ENCODE measurements around the gene NADSYN1. TPM values are rescaled to one million over a fixed set of nuclear protein-coding genes. Genes with fewer than 3 reads are reported as not detected.

Gene NADSYN1
- total RNA-seq, 2 donors from 2014 or later, result 45.7 to 71.2 TPM

- no peaks in the 10 kb centered on the region for H3K9me3 ChIP-seq
- H3K27me3 ChIP-seq, result no peaks in the 10 kb centered on the region
- WGBS, 2 donors, result 78 to 80% methylated on average over 12 to 15 of the region's 15 CpGs
- TF ChIP-seq CTCF (IDR thresholded peaks at IDR 0.05) (no peak), POLR2A (IDR thresholded peaks at IDR 0.05) (no peak)
- DNase-seq, result no peak
- ATAC-seq, result no peak
- no peak overlapping the region for H3K27ac ChIP-seq
- intact Hi-C loops (cut with DNase I), result no loop called here
- no peaks in the 10 kb centered on the region for H3K4me1 ChIP-seq
- H3K4me3 ChIP-seq, result no peak overlapping the region
- H3K36me3 ChIP-seq (replicated peaks in 1 of 2; ENCODE audit: insufficient read depth in 1 of 2, low read depth in 2 of 2), result no peaks in the 10 kb centered on the region
These were observed 90.1 kb downstream of the NADSYN1 start for GRCh38 chr11:71542879-71543777.

- H3K9me3 ChIP-seq, result no peaks in the 10 kb centered on the region
- H3K27ac ChIP-seq, result no peak overlapping the region
- DNase-seq, result peak in 1 of 4 donors; percentile 8
- H3K4me1 ChIP-seq, result no peaks in the 10 kb centered on the region
- no peaks in the 10 kb centered on the region for H3K36me3 ChIP-seq (replicated peaks in 1 of 2; ENCODE audit: insufficient read depth in 1 of 2, low read depth in 2 of 2)
- no peaks in the 10 kb centered on the region for H3K27me3 ChIP-seq
- no peak overlapping the region for H3K4me3 ChIP-seq
- ATAC-seq, result no peak
- 59 to 92% methylated on average over 8 of the region's 8 CpGs for WGBS, 2 donors
- TF ChIP-seq POLR2A (IDR thresholded peaks at IDR 0.05), result no peak
- TF ChIP-seq CTCF (IDR thresholded peaks at IDR 0.05), result no peak
- intact Hi-C loops (cut with DNase I), result no loop called here
These were observed 90.9 kb downstream of the NADSYN1 start for GRCh38 chr11:71543866-71544265.

- H3K36me3 ChIP-seq (replicated peaks in 1 of 2; ENCODE audit: insufficient read depth in 1 of 2, low read depth in 2 of 2), result no peaks in the 10 kb centered on the region
- H3K4me1 ChIP-seq, result no peaks in the 10 kb centered on the region
- H3K4me3 ChIP-seq, result no peak overlapping the region
- intact Hi-C loops (cut with DNase I), result no loop called here
- 82 to 87% methylated on average over 6 of the region's 6 CpGs for WGBS, 2 donors
- H3K27me3 ChIP-seq, result no peaks in the 10 kb centered on the region
- H3K9me3 ChIP-seq, result no peaks in the 10 kb centered on the region
- H3K27ac ChIP-seq, result no peak overlapping the region
- TF ChIP-seq POLR2A (IDR thresholded peaks at IDR 0.05) (no peak), CTCF (IDR thresholded peaks at IDR 0.05) (no peak)
- ATAC-seq (no peak), DNase-seq (no peak)
These were observed 91.7 kb downstream of the NADSYN1 start for GRCh38 chr11:71544525-71545214.

GRCh38 chr11:71545405-71545966 lies 92.5 kb downstream of the NADSYN1 start:
- no peak overlapping the region for H3K27ac ChIP-seq
- no peaks in the 10 kb centered on the region for H3K4me1 ChIP-seq
- no peak overlapping the region for H3K4me3 ChIP-seq
- intact Hi-C loops (cut with DNase I), result no loop called here
- WGBS, 2 donors, result 83 to 86% methylated on average over 11 to 12 of the region's 12 CpGs
- H3K27me3 ChIP-seq, result no peaks in the 10 kb centered on the region
- DNase-seq (no peak), ATAC-seq (no peak)
- H3K36me3 ChIP-seq (replicated peaks in 1 of 2; ENCODE audit: insufficient read depth in 1 of 2, low read depth in 2 of 2), result no peaks in the 10 kb centered on the region
- TF ChIP-seq POLR2A (IDR thresholded peaks at IDR 0.05) (no peak), CTCF (IDR thresholded peaks at IDR 0.05) (no peak)
- no peaks in the 10 kb centered on the region for H3K9me3 ChIP-seq

Data from body of pancreas (tissue), 4 donors.